CD4-positive, alpha-beta T cell (primary cell): ENCODE measurements around the gene RAB11FIP3. TPM values are rescaled to one million over a fixed set of nuclear protein-coding genes. Genes with fewer than 3 reads are reported as not detected.

Experiments
- ATAC-seq: fragments of 200-7000 bp; cut with Tn5 transposase; one replicate; pipeline ENCODE4 v1.10.0; 2022; ENCODE audit warnings: mild to moderate bottlenecking; ENCODE audit not compliant: poor library complexity
- CTCF ChIA-PET: fragments of 350-600 bp; sonication (Branson Sonifier 250); formaldehyde crosslinking; loops from one replicate; lab custom pipeline; 2021; ENCODE audit warnings: antibody characterized with exemption, inconsistent platforms; lab: Charles Lee
- POLR2A ChIA-PET: fragments of 350-600 bp; sonication (Branson Sonifier 250); formaldehyde crosslinking; loops from one replicate; lab custom pipeline; 2021; ENCODE audit warnings: antibody characterized with exemption, inconsistent platforms; lab: Charles Lee
- DNase-seq, 14 experiments: peaks; one replicate each; pipeline ENCODE4 v3.0.0-alpha.2; 2013 to 2020; ENCODE audit warnings: mixed read lengths in 2 of 14
- H3K27ac ChIP-seq, 2 donors: one replicate each; pipeline versions ENCODE4 v1.5.1 to v1.7.0; 2013; ENCODE audit warnings: low read length in 2 of 2, low read depth in 1 of 2, mild to moderate bottlenecking in 1 of 2
- H3K27me3 ChIP-seq, 2 experiments: 1 replicate in 1 of 2; 2 replicates in 1 of 2; pipeline versions ENCODE4 v1.6.1 to v1.7.0; 2013; ENCODE audit warnings: low read length in 2 of 2, control low read depth in 1 of 2, mild to moderate bottlenecking in 1 of 2, moderate library complexity in 1 of 2; ENCODE audit not compliant: insufficient read depth in 2 of 2, control insufficient read depth in 1 of 2
- H3K36me3 ChIP-seq: one replicate; pipeline ENCODE4 v1.6.1; 2013; ENCODE audit warnings: low read length, control low read depth; ENCODE audit not compliant: insufficient read depth
- H3K4me1 ChIP-seq: one replicate; pipeline ENCODE4 v1.6.1; 2013; ENCODE audit warnings: low read length, control low read depth; ENCODE audit not compliant: insufficient read depth
- H3K4me3 ChIP-seq: one replicate; pipeline ENCODE4 v1.5.1; 2013; ENCODE audit warnings: mild to moderate bottlenecking, low read length, moderate library complexity
- H3K9me3 ChIP-seq, 2 experiments: 1 replicate in 1 of 2; 2 replicates in 1 of 2; pipeline versions ENCODE4 v1.6.1 to v1.7.0; 2013; ENCODE audit warnings: low read length in 2 of 2, mild to moderate bottlenecking in 2 of 2, control low read depth in 1 of 2, moderate library complexity in 1 of 2; ENCODE audit not compliant: control insufficient read depth in 1 of 2, insufficient read depth in 1 of 2
- H3K27ac Mint-ChIP-seq: one replicate; pipeline ENCODE4 v1.8.0; 2020; ENCODE audit warnings: mixed read lengths
- H3K27me3 Mint-ChIP-seq: one replicate; pipeline ENCODE4 v1.8.0; 2021; ENCODE audit warnings: mixed read lengths
- H3K36me3 Mint-ChIP-seq: one replicate; pipeline ENCODE4 v1.8.0; 2021; ENCODE audit warnings: low read depth, mixed read lengths
- H3K4me1 Mint-ChIP-seq: one replicate; pipeline ENCODE4 v1.8.0; 2021; ENCODE audit warnings: low read depth, mixed read lengths
- H3K4me3 Mint-ChIP-seq: one replicate; pipeline ENCODE4 v1.8.0; 2020; ENCODE audit warnings: mild to moderate bottlenecking, mixed read lengths
- H3K9me3 Mint-ChIP-seq: one replicate; pipeline ENCODE4 v1.8.0; 2020; ENCODE audit warnings: mixed read lengths
- CTCF ChIP-seq: fragments of 200-600 bp; IDR thresholded peaks from one replicate; pipeline ENCODE4 v1.8.0; 2022; ENCODE audit warnings: antibody characterized with exemption, mild to moderate bottlenecking
- intact Hi-C, 2 experiments: fragments of 100-400 bp; cut with DNase I in 1 of 2; cut with micrococcal nuclease in 1 of 2; formaldehyde crosslinking; loops; one replicate each; pipeline versions ENCODE4 v1.15.1 to v1.9.0; 2023 to 2025; cut with DNase I, micrococcal nuclease
- total RNA-seq, 174 experiments: library from RNA in 2 of 174; stranded (reverse) in 2 of 174; gene quantifications; one replicate each; pipeline ENCODE4 v1.2.3 and lab custom pipeline; 2021 to 2026

Gene RAB11FIP3
- total RNA-seq, 2 experiments from 2014 or later: 28.4 to 29.0 TPM

- H3K4me1 Mint-ChIP-seq: peaks cover 26% of the 10 kb centered on the region
- peak overlapping the region; percentile 98 for H3K4me3 Mint-ChIP-seq
- peaks cover 5% of the 10 kb centered on the region for H3K36me3 Mint-ChIP-seq
- POLR2A ChIA-PET: interaction anchor here (0.9 kb wide), 1 partner anchor 15 kb away, joined by 3 read pairs; no protein-coding TSS in a partner anchor
- Histone ChIP-seq H3K4me1 (peaks cover 25% of the 10 kb centered on the region), H3K36me3 (no peaks in the 10 kb centered on the region), H3K9me3 (no peaks in the 10 kb centered on the region), H3K27me3 (no peaks in the 10 kb centered on the region), H3K27ac (no peak overlapping the region), H3K4me3 (no peak overlapping the region)
- peak overlapping the region; percentile 44 for H3K27ac Mint-ChIP-seq
- CTCF ChIA-PET: no interaction called here
- intact Hi-C loops: loop anchor here (1.0 to 2.0 kb wide), 2 partner anchors 15 to 16 kb away; no protein-coding TSS in a partner anchor
- DNase-seq: peak in 6 of 14 experiments; percentile 20 to 67 (median 30)
- no peak for ATAC-seq
- H3K9me3 Mint-ChIP-seq: no peaks in the 10 kb centered on the region
- H3K27me3 Mint-ChIP-seq: no peaks in the 10 kb centered on the region
- TF ChIP-seq CTCF: no peak
Measured at GRCh38 chr16:397736-398332, 27.6 kb upstream of the RAB11FIP3 start.

DNA sequence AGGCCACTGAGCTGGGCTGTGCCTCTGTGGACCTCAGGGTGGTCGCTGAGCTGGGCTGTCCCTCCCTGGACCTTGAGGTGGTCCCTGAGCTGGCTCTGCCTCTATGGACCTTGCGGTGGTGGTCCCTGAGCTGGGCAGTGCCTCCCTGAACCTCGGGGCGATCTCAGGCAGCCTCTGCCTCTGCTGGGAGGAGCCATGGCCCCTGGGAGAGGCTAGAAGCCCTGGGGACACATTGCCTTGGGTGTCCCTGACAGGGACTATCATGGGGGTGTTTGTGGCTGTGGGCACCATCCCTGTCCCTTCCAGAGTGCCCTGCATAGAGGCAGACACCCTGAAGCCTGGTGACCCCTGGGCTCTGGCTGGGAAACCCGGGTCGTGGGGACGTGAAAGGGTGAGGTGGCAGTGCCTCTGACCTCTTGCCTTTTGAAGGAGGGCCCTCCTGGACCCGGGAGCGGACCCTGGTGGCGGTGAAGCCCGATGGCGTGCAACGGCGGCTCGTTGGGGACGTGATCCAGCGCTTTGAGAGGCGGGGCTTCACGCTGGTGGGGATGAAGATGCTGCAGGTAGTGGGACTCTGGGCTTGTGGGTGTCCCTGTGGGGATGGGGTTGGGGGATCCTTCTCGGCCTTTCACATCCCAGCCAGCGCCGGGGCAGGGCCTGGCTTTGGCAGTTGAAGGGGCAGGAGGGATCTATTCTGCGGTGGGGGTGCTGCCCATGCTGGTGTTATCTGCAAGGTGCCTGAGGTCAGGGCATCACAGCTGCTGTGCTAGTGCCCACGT is 26.7 kb upstream of the RAB11FIP3 start:
- POLR2A ChIA-PET: interaction anchor here (0.9 to 3.3 kb wide), 2 partner anchors 16 kb away, joined by 3 to 35 read pairs; partner anchors contain the start of gene PGAP6
- Histone ChIP-seq H3K27me3 (no peaks in the 10 kb centered on the region), H3K36me3 (no peaks in the 10 kb centered on the region), H3K27ac (no peak overlapping the region), H3K4me3 (no peak overlapping the region), H3K9me3 (no peaks in the 10 kb centered on the region), H3K4me1 (peaks cover 25% of the 10 kb centered on the region)
- Mint-ChIP-seq H3K4me3 (peak overlapping the region; percentile 98), H3K9me3 (no peaks in the 10 kb centered on the region), H3K27me3 (no peaks in the 10 kb centered on the region), H3K36me3 (peaks cover 5% of the 10 kb centered on the region), H3K27ac (peak overlapping the region; percentile 44), H3K4me1 (peaks cover 26% of the 10 kb centered on the region)
- intact Hi-C loops: no loop called here
- no peak for TF ChIP-seq CTCF
- DNase-seq (peak in 2 of 14 experiments; percentile 30 to 53), ATAC-seq (no peak)
- CTCF ChIA-PET: no interaction called here

DNA sequence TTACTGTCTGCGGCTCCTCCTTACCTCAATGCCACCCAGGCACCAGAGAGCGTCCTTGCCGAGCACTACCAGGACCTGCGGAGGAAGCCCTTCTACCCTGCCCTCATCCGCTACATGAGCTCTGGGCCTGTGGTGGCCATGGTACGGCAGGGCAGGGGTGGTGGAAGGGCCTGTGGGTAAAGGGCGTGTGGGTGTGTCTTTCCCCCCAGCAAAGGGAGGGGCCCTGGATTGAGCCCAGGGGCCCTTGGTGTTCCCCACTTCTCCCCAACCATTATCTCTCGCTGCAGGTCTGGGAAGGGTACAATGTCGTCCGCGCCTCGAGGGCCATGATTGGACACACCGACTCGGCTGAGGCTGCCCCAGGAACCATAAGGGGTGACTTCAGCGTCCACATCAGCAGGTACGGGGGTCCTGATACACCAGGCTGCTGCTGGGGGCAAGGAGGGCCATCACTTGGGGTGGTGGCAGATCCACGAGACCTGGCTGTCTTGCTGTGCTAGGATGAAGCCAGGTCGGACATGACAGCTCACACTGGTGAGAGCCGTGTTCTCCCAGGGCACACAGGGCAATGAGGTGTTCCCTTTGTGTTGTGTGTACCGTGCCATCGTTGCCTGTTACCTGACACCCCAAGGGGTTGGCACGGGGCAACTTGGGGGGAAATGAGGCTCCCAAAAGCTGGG is 26.0 kb upstream of the RAB11FIP3 start:
- no peak for TF ChIP-seq CTCF
- no peaks in the 10 kb centered on the region for H3K9me3 Mint-ChIP-seq
- peak overlapping the region; percentile 36 for H3K27ac Mint-ChIP-seq
- POLR2A ChIA-PET: interaction anchor here (3.3 kb wide), 1 partner anchor 17 kb away, joined by 35 read pairs; the partner anchor contains the start of gene PGAP6
- H3K36me3 Mint-ChIP-seq: peaks cover 5% of the 10 kb centered on the region
- DNase-seq (peak in 1 of 14 experiments; percentile 38), ATAC-seq (no peak)
- CTCF ChIA-PET: no interaction called here
- H3K9me3 ChIP-seq: no peaks in the 10 kb centered on the region
- no peak overlapping the region for H3K27ac ChIP-seq
- H3K4me1 Mint-ChIP-seq: peaks cover 26% of the 10 kb centered on the region
- H3K27me3 ChIP-seq: no peaks in the 10 kb centered on the region
- no peaks in the 10 kb centered on the region for H3K27me3 Mint-ChIP-seq
- intact Hi-C loops: loop anchor here (2.0 to 10.0 kb wide), 4 partner anchors 25 to 1385 kb away; partner anchors contain the start of genes AXIN1 (in 2 of the 2), NUBP2 (in 1 of the 2), RAB11FIP3 (in 1 of the 2) and SPSB3 (in 1 of the 2)
- H3K4me1 ChIP-seq: peaks cover 25% of the 10 kb centered on the region
- no peaks in the 10 kb centered on the region for H3K36me3 ChIP-seq
- H3K4me3 Mint-ChIP-seq: peak overlapping the region; percentile 98
- no peak overlapping the region for H3K4me3 ChIP-seq
